H54 (cell line): ENCODE data around the gene GTF2F2.

ENCODE experiments used
- DNase-seq: peaks from one replicate; pipeline ENCODE4 v3.0.0; 2011; ENCODE audit warnings: low spot score, mixed read lengths; ENCODE audit not compliant: insufficient read length
- FAIRE-seq: peaks from 3 replicates; lab custom pipeline; 2011; peaks lifted over from hg19 to GRCh38; lab: Jason Lieb, UNC
- POLR2A ChIP-seq: IDR thresholded peaks from 2 replicates; pipeline ENCODE4 v1.6.1; 2011; ENCODE audit warnings: low read depth, mild to moderate bottlenecking, low read length

Gene GTF2F2

GRCh38 chr13:45119991-45120864 lies at the start of gene GTF2F2:
TSS of gene GTF2F2 (plus strand) at chr13:45120510. CDS start at chr13:45120656, 146 bp downstream.
- FAIRE-seq = no peak
- peak; percentile 30 for DNase-seq
- peak; percentile 64 for TF ChIP-seq POLR2A

- DNase-seq (no peak), FAIRE-seq (no peak)
- no peak for TF ChIP-seq POLR2A
Measured at GRCh38 chr13:45073809-45074208, 46.5 kb upstream of the GTF2F2 start.

GRCh38 chr13:45074721-45075120 lies 45.6 kb upstream of the GTF2F2 start:
- no peak for FAIRE-seq
- TF ChIP-seq POLR2A = no peak
- DNase-seq = no peak

- DNase-seq = no peak
- no peak for FAIRE-seq
- TF ChIP-seq POLR2A = no peak
Measured at GRCh38 chr13:45078003-45078402, 42.3 kb upstream of the GTF2F2 start.

- TF ChIP-seq POLR2A = no peak
- no peak for DNase-seq
- FAIRE-seq = no peak
Measured at GRCh38 chr13:45082964-45083363, 37.3 kb upstream of the GTF2F2 start.

- FAIRE-seq (no peak), DNase-seq (no peak)
- no peak for TF ChIP-seq POLR2A
Measured at GRCh38 chr13:45084515-45084914, 35.8 kb upstream of the GTF2F2 start.

GRCh38 chr13:45086484-45086883 lies 33.8 kb upstream of the GTF2F2 start:
- FAIRE-seq (no peak), DNase-seq (no peak)
- TF ChIP-seq POLR2A = no peak

GRCh38 chr13:45092663-45093062 lies 27.6 kb upstream of the GTF2F2 start:
- TF ChIP-seq POLR2A = no peak
- FAIRE-seq (no peak), DNase-seq (peak; percentile 6)

- no peak for TF ChIP-seq POLR2A
- DNase-seq = no peak
- no peak for FAIRE-seq
Measured at GRCh38 chr13:45100573-45101262, 19.6 kb upstream of the GTF2F2 start.

- FAIRE-seq (no peak), DNase-seq (no peak)
- no peak for TF ChIP-seq POLR2A
Measured at GRCh38 chr13:45101327-45102018, 18.8 kb upstream of the GTF2F2 start.

GRCh38 chr13:45102136-45102507 lies 18.2 kb upstream of the GTF2F2 start:
- no peak for FAIRE-seq
- no peak for DNase-seq
- no peak for TF ChIP-seq POLR2A

- DNase-seq (no peak), FAIRE-seq (no peak)
- no peak for TF ChIP-seq POLR2A
Measured at GRCh38 chr13:45103449-45103848, 16.9 kb upstream of the GTF2F2 start.

GRCh38 chr13:45104261-45104660 lies 16.0 kb upstream of the GTF2F2 start:
- DNase-seq (no peak), FAIRE-seq (no peak)
- no peak for TF ChIP-seq POLR2A

GRCh38 chr13:45105895-45106294 lies 14.4 kb upstream of the GTF2F2 start:
- no peak for FAIRE-seq
- DNase-seq = no peak
- TF ChIP-seq POLR2A = no peak
